DOHH2 (cell line): ENCODE measurements around the gene TMPRSS15.
A peak's percentile ranks its signal among the peaks of the same experiment; 100 is the strongest.
"Not testable (repeated sequence)": the region's sequence is repeated elsewhere in the genome, so short reads cannot be mapped to it uniquely, and the experiment has no call there.

Experiments used
- H3F3A ChIP-seq: fragments of 200-600 bp; sonication (generic), shearing (Covaris generic); 2 replicates; pipeline ENCODE4 v1.6.0; 2016; ENCODE audit warnings: antibody characterized with exemption, mild to moderate bottlenecking; ENCODE audit not compliant: control insufficient read depth, insufficient read depth
- H3K27ac ChIP-seq: fragments of 200-600 bp; sonication (generic); 2 replicates; pipeline ENCODE4 v1.5.1; 2014; ENCODE audit warnings: low read depth, mild to moderate bottlenecking, low read length, moderate library complexity
- H3K27me3 ChIP-seq: fragments of 200-600 bp; sonication (generic); 2 replicates; pipeline ENCODE4 v1.6.1; 2014; ENCODE audit warnings: mild to moderate bottlenecking, low read length, mixed read lengths; ENCODE audit not compliant: control insufficient read depth
- H3K36me3 ChIP-seq: fragments of 200-600 bp; sonication (generic); 2 replicates; pipeline ENCODE4 v1.6.1; 2014; ENCODE audit warnings: mild to moderate bottlenecking, low read length, moderate library complexity, mixed read lengths; ENCODE audit not compliant: control insufficient read depth
- H3K4me1 ChIP-seq: fragments of 200-600 bp; sonication (generic); 2 replicates; pipeline ENCODE4 v1.6.1; 2014; ENCODE audit warnings: mild to moderate bottlenecking, low read length, mixed read lengths; ENCODE audit not compliant: control insufficient read depth
- H3K4me2 ChIP-seq: fragments of 200-600 bp; sonication (generic); 2 replicates; pipeline ENCODE4 v1.6.0; 2014; ENCODE audit warnings: mild to moderate bottlenecking, low read length, moderate library complexity
- H3K4me3 ChIP-seq: fragments of 200-600 bp; sonication (generic); 2 replicates; pipeline ENCODE4 v1.5.1; 2014; ENCODE audit warnings: mild to moderate bottlenecking, low read length, mixed read lengths
- H3K79me2 ChIP-seq: fragments of 200-600 bp; sonication (generic); 2 replicates; pipeline ENCODE4 v1.6.1; 2014; ENCODE audit warnings: mild to moderate bottlenecking, low read length, mixed read lengths; ENCODE audit not compliant: control insufficient read depth
- H3K9me2 ChIP-seq: fragments of 200-600 bp; sonication (generic); replicated peaks from 2 replicates; pipeline ENCODE4 v1.6.1; 2014; ENCODE audit warnings: mild to moderate bottlenecking, low read length, mixed read lengths; ENCODE audit not compliant: control insufficient read depth
- H3K9me3 ChIP-seq: fragments of 200-600 bp; sonication (generic); 2 replicates; pipeline ENCODE4 v1.6.1; 2014; ENCODE audit warnings: antibody characterized with exemption, low read length, mixed read lengths; ENCODE audit not compliant: control insufficient read depth, insufficient read depth
- H4K20me1 ChIP-seq: fragments of 200-600 bp; sonication (generic); 2 replicates; pipeline ENCODE4 v1.6.0; 2014; ENCODE audit warnings: low read depth, mild to moderate bottlenecking, antibody characterized with exemption, low read length, moderate library complexity; ENCODE audit not compliant: control insufficient read depth, insufficient read depth
- EZH2phosphoT487 ChIP-seq: fragments of 200-600 bp; sonication (generic); IDR thresholded peaks from 2 replicates; pipeline ENCODE4 v1.6.1; 2017; ENCODE audit warnings: borderline replicate concordance, mild to moderate bottlenecking, antibody characterized with exemption, low read length, moderate library complexity, mixed read lengths
- TF ChIP-seq, protein P1 (sequence below): fragments of 200-600 bp; sonication (generic); IDR thresholded peaks from one replicate; pipeline ENCODE4 v1.5.1; 2014; ENCODE audit warnings: antibody characterized with exemption, mild to moderate bottlenecking, low read depth, low read length; ENCODE audit not compliant: poor library complexity, severe bottlenecking

Gene TMPRSS15

GRCh38 chr21:18398843-18399242 lies 4.7 kb downstream of the TMPRSS15 start:
- Histone ChIP-seq H3K4me3 (no peak overlapping the region), H3K27ac (no peak overlapping the region), H3F3A (no peaks in the 10 kb centered on the region), H3K4me1 (no peaks in the 10 kb centered on the region), H3K4me2 (no peak overlapping the region), H3K9me2 (no peaks in the 10 kb centered on the region), H3K27me3 (no peaks in the 10 kb centered on the region), H4K20me1 (no peaks in the 10 kb centered on the region), H3K79me2 (no peaks in the 10 kb centered on the region), H3K9me3 (peaks cover 7% of the 10 kb centered on the region; the same call in 1 of the 2 replicates), H3K36me3 (no peaks in the 10 kb centered on the region)
- TF ChIP-seq, protein P1, sequence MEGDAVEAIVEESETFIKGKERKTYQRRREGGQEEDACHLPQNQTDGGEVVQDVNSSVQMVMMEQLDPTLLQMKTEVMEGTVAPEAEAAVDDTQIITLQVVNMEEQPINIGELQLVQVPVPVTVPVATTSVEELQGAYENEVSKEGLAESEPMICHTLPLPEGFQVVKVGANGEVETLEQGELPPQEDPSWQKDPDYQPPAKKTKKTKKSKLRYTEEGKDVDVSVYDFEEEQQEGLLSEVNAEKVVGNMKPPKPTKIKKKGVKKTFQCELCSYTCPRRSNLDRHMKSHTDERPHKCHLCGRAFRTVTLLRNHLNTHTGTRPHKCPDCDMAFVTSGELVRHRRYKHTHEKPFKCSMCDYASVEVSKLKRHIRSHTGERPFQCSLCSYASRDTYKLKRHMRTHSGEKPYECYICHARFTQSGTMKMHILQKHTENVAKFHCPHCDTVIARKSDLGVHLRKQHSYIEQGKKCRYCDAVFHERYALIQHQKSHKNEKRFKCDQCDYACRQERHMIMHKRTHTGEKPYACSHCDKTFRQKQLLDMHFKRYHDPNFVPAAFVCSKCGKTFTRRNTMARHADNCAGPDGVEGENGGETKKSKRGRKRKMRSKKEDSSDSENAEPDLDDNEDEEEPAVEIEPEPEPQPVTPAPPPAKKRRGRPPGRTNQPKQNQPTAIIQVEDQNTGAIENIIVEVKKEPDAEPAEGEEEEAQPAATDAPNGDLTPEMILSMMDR: no peak
- TF ChIP-seq EZH2phosphoT487: no peak

DNA sequence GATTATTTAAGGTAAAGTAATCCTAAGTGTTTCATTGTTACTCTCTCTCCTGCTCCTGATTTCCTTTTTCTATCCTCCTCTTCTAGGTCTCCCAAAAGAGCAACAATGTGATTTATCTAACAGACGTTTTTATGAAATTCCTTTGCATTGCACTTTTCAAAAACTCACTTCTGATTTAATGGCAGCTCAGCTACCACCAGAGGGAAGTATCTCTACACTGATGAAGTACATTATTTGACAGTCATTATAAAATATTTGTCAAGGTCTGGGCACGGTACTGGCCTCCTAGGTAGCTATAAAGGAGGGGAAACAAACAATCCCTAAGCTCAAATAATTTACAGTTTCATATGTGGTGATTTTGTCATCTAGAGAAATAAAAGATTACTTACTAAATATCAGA lies 15.6 kb downstream of the TMPRSS15 start:
- H3K4me3 ChIP-seq: no peak overlapping the region
- H3K27ac ChIP-seq: no peak overlapping the region

DNA sequence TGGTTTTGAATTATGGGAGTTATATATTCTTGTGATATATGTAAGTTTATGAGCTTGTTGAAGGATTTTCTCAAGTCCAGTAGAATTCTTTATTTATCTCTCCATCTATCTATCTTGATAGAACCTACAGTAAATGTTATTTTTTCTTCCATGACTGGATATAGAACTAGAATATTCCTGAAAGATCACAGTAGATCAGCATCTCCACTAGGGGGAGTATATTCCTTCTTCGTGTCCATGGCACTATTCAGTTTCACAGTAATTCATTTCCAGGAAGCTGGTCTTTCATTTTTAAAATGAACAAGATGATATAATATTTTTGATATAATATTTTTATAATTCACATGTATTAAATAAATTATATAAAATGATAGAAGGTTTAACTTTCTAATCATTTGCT lies 18.8 kb downstream of the TMPRSS15 start:
- Histone ChIP-seq H3K4me3 (no peak overlapping the region), H3F3A (peaks cover 9% of the 10 kb centered on the region), H3K27ac (no peak overlapping the region), H4K20me1 (no peaks in the 10 kb centered on the region), H3K9me2 (no peaks in the 10 kb centered on the region), H3K79me2 (no peaks in the 10 kb centered on the region), H3K9me3 (0 out of 2 replicates have a peak, but pooled peaks cover under 1% of the 10 kb centered on the region), H3K27me3 (no peaks in the 10 kb centered on the region), H3K4me1 (peaks cover 66% of the 10 kb centered on the region), H3K36me3 (peaks cover 16% of the 10 kb centered on the region), H3K4me2 (no peak overlapping the region)
- no peak for TF ChIP-seq EZH2phosphoT487
- TF ChIP-seq, protein P1: peak; percentile 60

More for the DNA sequence above, 15.6 kb downstream of the TMPRSS15 start:
- H3K9me3 ChIP-seq: peaks cover 26% of the 10 kb centered on the region
- H3K4me2 ChIP-seq: no peak overlapping the region
- no peaks in the 10 kb centered on the region for H3K27me3 ChIP-seq
- H3K9me2 ChIP-seq: no peaks in the 10 kb centered on the region
- peaks cover 42% of the 10 kb centered on the region for H3K4me1 ChIP-seq
- no peaks in the 10 kb centered on the region for H4K20me1 ChIP-seq
- H3K79me2 ChIP-seq: no peaks in the 10 kb centered on the region
- no peaks in the 10 kb centered on the region for H3F3A ChIP-seq
- H3K36me3 ChIP-seq: peaks cover 9% of the 10 kb centered on the region
- TF ChIP-seq, protein P1: peak; percentile 47
- no peak for TF ChIP-seq EZH2phosphoT487

DNA sequence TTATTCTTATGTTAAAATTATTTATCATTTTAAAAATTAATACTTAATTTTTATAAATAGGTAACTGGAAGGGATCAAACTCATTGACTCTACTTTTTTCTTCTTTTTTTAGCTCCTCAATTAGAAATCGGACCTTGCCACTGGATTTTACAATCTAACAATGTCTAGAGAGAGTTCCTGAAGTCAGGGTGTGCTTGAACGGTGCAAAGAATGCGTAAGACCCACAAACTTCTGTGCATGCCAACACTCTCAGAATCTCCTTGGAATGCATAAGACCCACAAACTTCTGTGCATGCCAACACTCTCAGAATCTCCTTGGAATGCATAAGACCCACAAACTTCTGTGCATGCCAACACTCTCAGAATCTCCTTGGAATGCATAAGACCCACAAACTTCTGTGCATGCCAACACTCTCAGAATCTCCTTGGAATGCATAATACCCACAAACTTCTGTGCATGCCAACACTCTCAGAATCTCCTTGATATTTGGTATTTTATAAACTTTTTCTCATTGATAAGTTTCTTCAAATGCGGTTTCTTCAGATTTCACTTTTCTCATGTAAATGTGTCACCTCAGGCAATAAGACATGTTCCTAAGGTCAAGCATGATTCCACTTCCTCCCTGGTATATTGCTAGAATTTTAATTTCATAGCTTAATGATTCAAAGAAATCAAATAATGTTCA lies 20.5 kb downstream of the TMPRSS15 start:
- Histone ChIP-seq H3K36me3 (peaks cover 16% of the 10 kb centered on the region), H3K27ac (peak overlapping the region; percentile 87), H3K4me1 (peaks cover 55% of the 10 kb centered on the region)
- not testable (repeated sequence) for H3K27me3 ChIP-seq, H4K20me1 ChIP-seq, H3K9me2 ChIP-seq, H3K4me3 ChIP-seq, H3K79me2 ChIP-seq, H3K9me3 ChIP-seq, H3K4me2 ChIP-seq, H3F3A ChIP-seq
